Heart right ventricle (tissue), 16 donors: ENCODE measurements around the gene AOAH. TPM values are rescaled to one million over a fixed set of nuclear protein-coding genes. Genes with fewer than 3 reads are reported as not detected.

Source experiments
- ATAC-seq, 8 donors: fragments of 200-7000 bp; cut with Tn5 transposase; one replicate each; pipeline ENCODE4 v1.9.1; 2020; ENCODE audit warnings: mild to moderate bottlenecking in 8 of 8, moderate library complexity in 8 of 8, moderate number of reproducible peaks in 1 of 8
- DNase-seq, 2 donors: peaks; one replicate each; pipeline ENCODE4 v3.0.0-alpha.2; 2020
- H3K27ac ChIP-seq, 10 donors: fragments of 200-600 bp; sonication (generic) in 2 of 10; one replicate each; pipeline versions ENCODE4 v1.5.0 to v1.8.0; 2020 to 2022; ENCODE audit warnings: mild to moderate bottlenecking in 3 of 10
- H3K27me3 ChIP-seq, 7 donors: fragments of 200-600 bp; one replicate each; pipeline ENCODE4 v1.8.0; 2021 to 2022; ENCODE audit warnings: mild to moderate bottlenecking in 2 of 7
- H3K36me3 ChIP-seq, 9 donors: fragments of 200-600 bp; sonication (generic) in 1 of 9; one replicate each; pipeline versions ENCODE4 v1.5.0 to v1.8.0; 2020 to 2022; ENCODE audit warnings: mild to moderate bottlenecking in 2 of 9
- H3K4me1 ChIP-seq, 9 donors: fragments of 200-600 bp; sonication (generic) in 1 of 9; one replicate each; pipeline versions ENCODE4 v1.5.0 to v1.8.0; 2020 to 2022; ENCODE audit warnings: mild to moderate bottlenecking in 4 of 9
- H3K4me3 ChIP-seq, 10 donors: fragments of 200-600 bp; sonication (generic) in 2 of 10; one replicate each; pipeline versions ENCODE4 v1.5.0 to v1.8.0; 2020 to 2022; ENCODE audit warnings: mild to moderate bottlenecking in 7 of 10, moderate library complexity in 2 of 10
- H3K9me3 ChIP-seq, 11 donors: fragments of 200-600 bp in 10 of 11; sonication (generic) in 2 of 11; one replicate each; pipeline versions ENCODE4 v1.5.0 to v1.8.0; 2013 to 2022; ENCODE audit warnings: mild to moderate bottlenecking in 2 of 11, control low read depth in 1 of 11, moderate library complexity in 1 of 11
- WGBS, 2 donors: extraction: QIAGEN DNeasy Blood & Tissue Kit; methylation state at CpG; one replicate each; pipeline ENCODE4 v1.1.7; 2013; ENCODE audit warnings: inconsistent platforms in 1 of 2; 5-methylcytosine and 5-hydroxymethylcytosine counted together
- intact Hi-C, 10 donors: fragments of 100-400 bp; cut with DNase I; formaldehyde crosslinking; loops; one replicate each; pipeline versions ENCODE4 v1.11.1 to v1.14.2; 2022
- polyA plus RNA-seq, 2 donors: library from polyadenylated mRNA; stranded (reverse); fragments of 200-250 nt; gene quantifications; one replicate each; pipeline ENCODE4 v1.2.3, GENCODE V29; 2013
- total RNA-seq, 10 donors: library from RNA; stranded (reverse); fragmentation: NEBNext Ultra II Directional in 3 of 10; extraction: Animal tissue kit (Norgen Biotek cat#: 25700) in 3 of 10; gene quantifications; one replicate each; pipeline versions ENCODE4 v1.2.1 to v1.2.4, GENCODE V29; 2021 to 2023
- TF ChIP-seq, protein P1 (sequence below), 9 donors: fragments of 200-600 bp; sonication (generic) in 2 of 9; IDR thresholded peaks; one replicate each; pipeline versions ENCODE4 v1.5.0 to v1.8.0; 2021 to 2022; ENCODE audit warnings: antibody characterized with exemption in 9 of 9, mild to moderate bottlenecking in 5 of 9, moderate library complexity in 1 of 9
- donor health status: Arrhythmogenic right ventricular cardiomyopathy.
- donor health status: ischemic (EF 13 %, LVEDD 7.1; RV severe dilation, severe dysfunction).
- donor health status: healthy with polysubstance abuse.
- donor health status: DM: no; HTN: yes; CAD: no.
- donor health status: DM: no; HTN: no; CAD: no.
- donor health status: ischemic (EF 25% LVEDD 6.9; RV normal size, moderate dysfunction).
- donor health status: ischemic (EF 25% LVEDD 5.7; RV mildly dilated, moderate dysfunction).
- donor health status: healthy.
- donor health status: DM: yes; HTN: yes; CAD: no.
- donor health status: Ischemic cardiomyopathy.
- donor health status: ischemic (EF 35%, LVEDD 5.7; RV mildly dilated, moderate dysfunction).
- donor health status: nonischemic (EF 11% LVEDD 7.7; RV severe dilation, severe dysfunction).
- donor health status: DM: yes; HTN: yes; CAD: no.
- donor health status: PGD.
- donor health status: ischemic (EF 29% LVEDD 5.4; RV normal size, mild dysfunction).
- donor health status: nonischemic (EF 23%, LVEDD 6.1; RV moderate dilation, normal function).

The AOAH gene
- total and polyA plus RNA-seq, 12 donors, result 0.70 to 19.5 (median 1.6) TPM

DNA sequence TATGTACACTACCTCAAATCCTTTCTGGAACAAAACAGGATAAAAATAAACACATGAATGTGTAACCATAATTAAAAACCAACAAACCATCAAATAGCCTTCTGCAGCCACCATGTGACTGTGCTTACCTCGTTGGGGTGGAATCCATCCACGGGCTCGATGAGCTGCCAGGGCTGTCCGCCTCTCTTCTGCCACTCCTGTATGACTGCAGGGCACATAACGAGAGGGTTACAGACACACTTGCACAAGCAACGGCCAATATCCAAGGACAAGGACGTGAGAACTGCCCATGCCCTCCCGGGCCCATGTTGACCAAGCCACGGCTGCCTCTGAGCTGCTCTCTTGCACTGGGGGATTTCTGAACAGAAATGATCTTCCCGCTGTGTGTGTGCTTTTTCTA is 202.4 kb downstream of the AOAH start:
- H3K36me3 ChIP-seq, result peaks cover 0 to 15% (median 0%) of the 10 kb centered on the region in 9 donors
- WGBS, 2 donors, result 71 to 74% methylated on average over 10 of the region's 10 CpGs
- H3K4me1 ChIP-seq, result no peaks in the 10 kb centered on the region
- H3K27me3 ChIP-seq, result peaks cover 0 to 22% (median 0%) of the 10 kb centered on the region in 7 donors
- no peak overlapping the region for H3K4me3 ChIP-seq
- ATAC-seq (no peak), DNase-seq (no peak)
- H3K9me3 ChIP-seq, result no peaks in the 10 kb centered on the region
- intact Hi-C loops, result no loop called here
- H3K27ac ChIP-seq, result no peak overlapping the region
- TF ChIP-seq, protein P1, sequence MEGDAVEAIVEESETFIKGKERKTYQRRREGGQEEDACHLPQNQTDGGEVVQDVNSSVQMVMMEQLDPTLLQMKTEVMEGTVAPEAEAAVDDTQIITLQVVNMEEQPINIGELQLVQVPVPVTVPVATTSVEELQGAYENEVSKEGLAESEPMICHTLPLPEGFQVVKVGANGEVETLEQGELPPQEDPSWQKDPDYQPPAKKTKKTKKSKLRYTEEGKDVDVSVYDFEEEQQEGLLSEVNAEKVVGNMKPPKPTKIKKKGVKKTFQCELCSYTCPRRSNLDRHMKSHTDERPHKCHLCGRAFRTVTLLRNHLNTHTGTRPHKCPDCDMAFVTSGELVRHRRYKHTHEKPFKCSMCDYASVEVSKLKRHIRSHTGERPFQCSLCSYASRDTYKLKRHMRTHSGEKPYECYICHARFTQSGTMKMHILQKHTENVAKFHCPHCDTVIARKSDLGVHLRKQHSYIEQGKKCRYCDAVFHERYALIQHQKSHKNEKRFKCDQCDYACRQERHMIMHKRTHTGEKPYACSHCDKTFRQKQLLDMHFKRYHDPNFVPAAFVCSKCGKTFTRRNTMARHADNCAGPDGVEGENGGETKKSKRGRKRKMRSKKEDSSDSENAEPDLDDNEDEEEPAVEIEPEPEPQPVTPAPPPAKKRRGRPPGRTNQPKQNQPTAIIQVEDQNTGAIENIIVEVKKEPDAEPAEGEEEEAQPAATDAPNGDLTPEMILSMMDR (IDR thresholded peaks at IDR 0.05), result no peak

DNA sequence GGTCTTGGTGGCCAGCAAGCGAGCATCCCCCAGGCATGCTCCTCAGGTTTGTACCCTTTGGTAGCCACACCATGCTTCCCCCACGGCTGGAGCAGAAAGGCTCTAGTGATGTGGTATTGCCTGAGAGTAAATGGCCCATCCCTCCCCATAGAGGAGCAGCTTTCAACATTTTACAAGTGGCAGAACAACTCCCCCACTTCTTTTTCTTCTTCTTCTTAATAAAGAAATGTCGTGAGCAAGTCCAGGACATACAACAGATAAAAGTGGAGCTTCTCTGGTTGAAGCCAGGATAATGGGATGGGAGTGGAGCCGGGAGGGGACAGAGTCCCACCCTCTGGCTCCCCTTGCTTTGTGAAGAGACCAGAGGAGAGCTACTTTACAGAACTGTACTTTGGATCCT is 203.2 kb downstream of the AOAH start:
- TF ChIP-seq, protein P1 (IDR thresholded peaks at IDR 0.05), result no peak
- Histone ChIP-seq H3K27me3 (peaks cover 0 to 22% (median 0%) of the 10 kb centered on the region in 7 donors), H3K36me3 (peaks cover 0 to 15% (median 0%) of the 10 kb centered on the region in 9 donors), H3K4me1 (no peaks in the 10 kb centered on the region), H3K9me3 (no peaks in the 10 kb centered on the region), H3K4me3 (no peak overlapping the region), H3K27ac (no peak overlapping the region)
- intact Hi-C loops, result no loop called here
- ATAC-seq, result no peak
- DNase-seq, result no peak
- 77 to 81% methylated on average over 4 of the region's 4 CpGs for WGBS, 2 donors

DNA sequence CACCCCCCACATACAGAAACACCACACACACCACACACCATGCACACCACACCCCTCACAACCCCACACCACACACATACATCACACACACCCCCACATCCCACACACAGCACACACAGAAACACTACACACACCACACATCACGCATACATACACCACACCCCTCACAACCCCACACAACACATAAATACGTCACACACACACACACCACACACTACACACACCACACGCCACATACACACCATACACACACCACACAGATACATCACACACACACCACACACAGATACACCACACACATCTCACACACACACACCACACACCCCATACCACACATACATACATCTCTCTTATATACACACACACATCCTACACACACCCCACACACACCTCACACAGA is 208.4 kb downstream of the AOAH start:
- peaks cover 0 to 15% (median 0%) of the 10 kb centered on the region in 9 donors for H3K36me3 ChIP-seq
- WGBS, 2 donors, result 92 to 95% methylated on average over 3 of the region's 3 CpGs
- peaks cover 0 to 4% (median 0%) of the 10 kb centered on the region in 11 donors for H3K9me3 ChIP-seq
- H3K27me3 ChIP-seq, result peaks cover 0 to 2% (median 0%) of the 10 kb centered on the region in 7 donors
- H3K4me3 ChIP-seq, result no peak overlapping the region
- ATAC-seq, result no peak
- H3K27ac ChIP-seq, result no peak overlapping the region
- no peak for DNase-seq
- intact Hi-C loops, result no loop called here
- no peaks in the 10 kb centered on the region for H3K4me1 ChIP-seq
- TF ChIP-seq, protein P1 (IDR thresholded peaks at IDR 0.05), result no peak

DNA sequence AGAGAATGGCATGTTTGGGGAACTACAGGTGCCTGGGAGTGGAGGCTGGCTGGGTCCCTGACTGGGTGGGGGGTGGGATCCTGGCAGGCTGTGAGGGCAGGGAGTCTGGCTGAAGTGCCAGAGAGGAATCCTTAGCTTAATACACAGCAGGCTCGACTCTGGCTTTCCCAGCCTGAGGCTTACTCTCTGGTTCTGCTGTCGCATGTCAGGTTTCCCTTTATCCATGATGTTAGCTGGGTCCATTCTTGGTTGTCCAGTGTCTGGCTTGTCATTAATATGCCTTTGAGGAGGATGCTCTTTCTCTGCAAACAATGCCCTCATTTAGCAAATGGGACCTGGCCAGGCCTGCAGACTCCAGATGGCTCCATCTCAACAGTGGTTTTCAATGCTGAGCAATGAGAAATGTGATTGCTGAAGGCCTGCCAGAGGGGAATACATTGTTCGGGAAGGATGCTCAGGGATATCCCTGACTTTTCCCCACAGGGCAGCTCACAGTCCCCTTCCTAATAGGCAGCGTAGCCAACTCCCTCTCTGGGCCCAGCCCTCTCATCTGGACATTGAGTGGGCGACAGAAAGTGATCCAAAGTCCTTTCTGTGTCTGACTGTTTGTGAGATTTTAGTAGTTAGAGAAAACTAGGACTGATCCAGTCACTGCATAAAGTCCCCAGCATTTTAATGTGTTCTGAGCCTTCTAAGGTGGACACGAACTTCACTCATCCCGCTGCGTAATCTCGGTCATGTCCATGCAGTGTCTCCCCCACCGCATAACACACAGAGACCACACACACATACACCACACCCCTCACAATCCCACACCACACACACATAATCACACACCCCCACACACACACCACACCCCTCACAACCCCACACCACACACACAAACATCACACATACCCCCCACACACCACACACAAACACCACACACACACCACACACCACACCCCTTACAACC is 209.7 kb downstream of the AOAH start:
- Histone ChIP-seq H3K27me3 (peaks cover 0 to 3% (median 0%) of the 10 kb centered on the region in 7 donors), H3K27ac (no peak overlapping the region), H3K4me3 (no peak overlapping the region), H3K4me1 (no peaks in the 10 kb centered on the region), H3K9me3 (peaks cover 0 to 4% (median 0%) of the 10 kb centered on the region in 11 donors), H3K36me3 (peaks cover 0 to 9% (median 0%) of the 10 kb centered on the region in 9 donors)
- ATAC-seq, result no peak
- 84 to 85% methylated on average over 10 of the region's 10 CpGs for WGBS, 2 donors
- no peak for DNase-seq
- intact Hi-C loops, result no loop called here
- TF ChIP-seq, protein P1 (IDR thresholded peaks at IDR 0.05), result no peak
